ENCODE data around the gene APOL2. TPM values are rescaled to one million over a fixed set of nuclear protein-coding genes. Genes with fewer than 3 reads are reported as not detected.

Gene APOL2
- total RNA-seq, 1 experiment from 2014 or later: 9.9 TPM

GRCh38 chr22:36224245-36224644 lies 15.1 kb downstream of the APOL2 start:
- intact Hi-C loops (cut with micrococcal nuclease): loop anchor here (10.0 kb wide), 1 partner anchor 79 kb away; no protein-coding TSS in a partner anchor
- Histone ChIP-seq H3K36me3 (ENCODE audit: control insufficient read depth in 1 of 2, insufficient read depth in 2 of 2, low read length in 2 of 2) (0 out of 4 replicates have a peak, but pooled peaks cover 0 to 6% of the 10 kb centered on the region in 2 experiments), H3K4me1 (ENCODE audit: control insufficient read depth in 1 of 2, insufficient read depth in 2 of 2, low read length in 2 of 2) (no peaks in the 10 kb centered on the region), H4K20me1 (ENCODE audit: insufficient read depth) (no peaks in the 10 kb centered on the region), H3K9me3 (ENCODE audit: control insufficient read depth in 1 of 2, insufficient read depth in 1 of 2, low read depth in 1 of 2, low read length in 2 of 2) (no peaks in the 10 kb centered on the region), H3K27ac (ENCODE audit: low read depth, low read length) (no peak overlapping the region), H3K9me2 (ENCODE audit: insufficient read depth) (no peaks in the 10 kb centered on the region), H3K79me2 (ENCODE audit: insufficient read depth, low read length) (no peaks in the 10 kb centered on the region), H3K9ac (ENCODE audit: low read length) (no peak overlapping the region), H3K27me3 (ENCODE audit: insufficient read depth, low read length) (no peaks in the 10 kb centered on the region), H3K4me2 (ENCODE audit: low read length) (no peak overlapping the region), H3K4me3 (replicated peaks in 1 of 2; ENCODE audit: low read depth in 1 of 2, low read length in 2 of 2) (no peak overlapping the region), H2AFZ (ENCODE audit: low read depth, low read length, poor library complexity, severe bottlenecking) (no peak overlapping the region)
- BruUV-seq (replicated peaks): no TSS peak
- no peak for TF ChIP-seq TCF7L2 (IDR thresholded peaks at IDR 0.05; ENCODE audit: borderline replicate concordance, extremely low read depth, insufficient read depth, insufficient read length)
- no peak for TF ChIP-seq POLR2A (IDR thresholded peaks at IDR 0.05; ENCODE audit: borderline replicate concordance, extremely low read depth, insufficient read depth, insufficient read length)
- TF ChIP-seq ATF3 (IDR thresholded peaks at IDR 0.05): no peak
- TF ChIP-seq SP1 (IDR thresholded peaks at IDR 0.05; ENCODE audit: low read depth): no peak
- no peak for TF ChIP-seq POLR2AphosphoS5 (IDR thresholded peaks at IDR 0.05; ENCODE audit: low read depth, low read length)
- TF ChIP-seq ZNF274 (IDR thresholded peaks at IDR 0.05; ENCODE audit: low read depth, low read length): no peak
- TF ChIP-seq ZFX (IDR thresholded peaks at IDR 0.05): no peak
- no peak for TF ChIP-seq YY1 (IDR thresholded peaks at IDR 0.05; ENCODE audit: extremely low read depth, insufficient replicate concordance, low read depth, low read length)
- ChIA-PET CTCF (interaction anchor here (0.7 kb wide), 1 partner anchor 30 kb away, joined by 3 read pairs; no protein-coding TSS in a partner anchor), RAD21 (ENCODE audit: low non-redundant PET in 1 of 2, low total read pairs in 2 of 2, uncharacterized antibody in 2 of 2, unreplicated experiment in 2 of 2) (no interaction called here), POLR2A (no interaction called here)
- no peak for ATAC-seq
- DNase-seq (ENCODE audit: low read depth, low spot score): no peak

GRCh38 chr22:36223504-36223903 lies 15.8 kb downstream of the APOL2 start:
- H3K4me3 ChIP-seq (replicated peaks in 1 of 2; ENCODE audit: low read depth in 1 of 2, low read length in 2 of 2): no peak overlapping the region
- DNase-seq (ENCODE audit: low read depth, low spot score) (no peak), ATAC-seq (no peak)
- RAD21 ChIA-PET (ENCODE audit: low non-redundant PET in 1 of 2, low total read pairs in 2 of 2, uncharacterized antibody in 2 of 2, unreplicated experiment in 2 of 2): no interaction called here
- no peak overlapping the region for H2AFZ ChIP-seq (ENCODE audit: low read depth, low read length, poor library complexity, severe bottlenecking)
- TF ChIP-seq TCF7L2 (IDR thresholded peaks at IDR 0.05; ENCODE audit: borderline replicate concordance, extremely low read depth, insufficient read depth, insufficient read length): no peak
- no peak for TF ChIP-seq CEBPB (IDR thresholded peaks at IDR 0.05; ENCODE audit: low read depth)
- TF ChIP-seq ATF3 (IDR thresholded peaks at IDR 0.05): no peak
- TF ChIP-seq EZH2phosphoT487 (IDR thresholded peaks at IDR 0.05; ENCODE audit: borderline replicate concordance): no peak
- no peak for TF ChIP-seq SIN3A (IDR thresholded peaks at IDR 0.05; ENCODE audit: low read depth)
- no peak for TF ChIP-seq JUND (IDR thresholded peaks at IDR 0.05)
- TF ChIP-seq SP1 (IDR thresholded peaks at IDR 0.05; ENCODE audit: low read depth): no peak
- TF ChIP-seq POLR2A (IDR thresholded peaks at IDR 0.05; ENCODE audit: borderline replicate concordance, extremely low read depth, insufficient read depth, insufficient read length): no peak
- no peak for TF ChIP-seq RAD21 (IDR thresholded peaks at IDR 0.05; ENCODE audit: low read depth)
- TF ChIP-seq SRF (IDR thresholded peaks at IDR 0.05; ENCODE audit: low read depth): no peak
- no peak for TF ChIP-seq YY1 (IDR thresholded peaks at IDR 0.05; ENCODE audit: extremely low read depth, insufficient replicate concordance, low read depth, low read length)
- TF ChIP-seq EZH2 (IDR thresholded peaks at IDR 0.05): no peak
- no peak for TF ChIP-seq ZBTB33 (IDR thresholded peaks at IDR 0.05; ENCODE audit: extremely low read depth, insufficient replicate concordance, low read length)
- TF ChIP-seq ZNF274 (IDR thresholded peaks at IDR 0.05; ENCODE audit: low read depth, low read length): no peak
- no peak for TF ChIP-seq ZFX (IDR thresholded peaks at IDR 0.05)
- TF ChIP-seq FOSL1 (IDR thresholded peaks at IDR 0.05; ENCODE audit: low read depth): no peak
- no peak overlapping the region for H3K27ac ChIP-seq (ENCODE audit: low read depth, low read length)
- H3K9me2 ChIP-seq (ENCODE audit: insufficient read depth): no peaks in the 10 kb centered on the region
- H3K36me3 ChIP-seq (ENCODE audit: control insufficient read depth in 1 of 2, insufficient read depth in 2 of 2, low read length in 2 of 2): 0 out of 4 replicates have a peak, but pooled peaks cover 0 to 6% of the 10 kb centered on the region in 2 experiments
- POLR2A ChIA-PET: no interaction called here
- BruUV-seq (replicated peaks): no TSS peak
- intact Hi-C loops (cut with micrococcal nuclease): loop anchor here (10.0 kb wide), 1 partner anchor 79 kb away; no protein-coding TSS in a partner anchor
- no peaks in the 10 kb centered on the region for H3K79me2 ChIP-seq (ENCODE audit: insufficient read depth, low read length)
- H4K20me1 ChIP-seq (ENCODE audit: insufficient read depth): no peaks in the 10 kb centered on the region
- H3K9ac ChIP-seq (ENCODE audit: low read length): no peak overlapping the region
- CTCF ChIA-PET: interaction anchor here (0.7 kb wide), 1 partner anchor 29 kb away, joined by 3 read pairs; no protein-coding TSS in a partner anchor
- H3K27me3 ChIP-seq (ENCODE audit: insufficient read depth, low read length): 0 out of 2 replicates have a peak, but pooled peaks cover 4% of the 10 kb centered on the region
- no peaks in the 10 kb centered on the region for H3K9me3 ChIP-seq (ENCODE audit: control insufficient read depth in 1 of 2, insufficient read depth in 1 of 2, low read depth in 1 of 2, low read length in 2 of 2)
- no peak overlapping the region for H3K4me2 ChIP-seq (ENCODE audit: low read length)
- no peaks in the 10 kb centered on the region for H3K4me1 ChIP-seq (ENCODE audit: control insufficient read depth in 1 of 2, insufficient read depth in 2 of 2, low read length in 2 of 2)

Measured in HCT116 (cell line).